Fibroblast of mammary gland (primary cell): ENCODE results near the gene GLI2.

Experiments
- DNase-seq: peaks from one replicate; pipeline ENCODE4 v3.0.0-alpha.2; 2010; ENCODE audit warnings: low read depth
- H3K4me3 ChIP-seq: 2 replicates; pipeline ENCODE4 v1.5.1; 2011; ENCODE audit warnings: low read depth, mild to moderate bottlenecking, low read length, moderate library complexity; ENCODE audit not compliant: control insufficient read depth
- TF ChIP-seq, protein P1 (sequence below): conservative IDR thresholded peaks from 2 replicates; pipeline ENCODE4 v1.5.1; 2011; ENCODE audit warnings: low read depth, low read length, inconsistent platforms; ENCODE audit not compliant: control insufficient read depth, insufficient read depth

Gene GLI2

DNA sequence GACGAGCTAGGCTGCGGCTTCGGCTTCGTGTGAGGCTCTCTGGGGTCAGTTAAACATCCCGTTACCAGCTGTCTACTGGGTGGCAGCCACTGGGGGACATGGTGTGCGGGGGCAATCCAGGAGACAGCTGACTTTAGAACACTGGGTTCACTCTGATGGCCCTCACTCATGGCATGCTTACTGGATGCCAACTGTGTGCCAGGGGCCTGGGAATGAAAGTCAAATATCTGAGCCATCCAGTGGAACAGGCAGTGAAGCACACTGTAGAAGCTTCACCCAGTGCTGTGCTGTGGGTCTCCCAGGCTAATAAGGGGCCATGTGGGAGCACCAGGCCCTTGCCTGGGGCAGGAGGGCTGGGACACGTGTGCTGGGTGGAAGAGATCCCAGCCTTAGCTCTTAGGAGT lies 48.3 kb downstream of the GLI2 start:
- H3K4me3 ChIP-seq: no peak overlapping the region
- TF ChIP-seq, protein P1, sequence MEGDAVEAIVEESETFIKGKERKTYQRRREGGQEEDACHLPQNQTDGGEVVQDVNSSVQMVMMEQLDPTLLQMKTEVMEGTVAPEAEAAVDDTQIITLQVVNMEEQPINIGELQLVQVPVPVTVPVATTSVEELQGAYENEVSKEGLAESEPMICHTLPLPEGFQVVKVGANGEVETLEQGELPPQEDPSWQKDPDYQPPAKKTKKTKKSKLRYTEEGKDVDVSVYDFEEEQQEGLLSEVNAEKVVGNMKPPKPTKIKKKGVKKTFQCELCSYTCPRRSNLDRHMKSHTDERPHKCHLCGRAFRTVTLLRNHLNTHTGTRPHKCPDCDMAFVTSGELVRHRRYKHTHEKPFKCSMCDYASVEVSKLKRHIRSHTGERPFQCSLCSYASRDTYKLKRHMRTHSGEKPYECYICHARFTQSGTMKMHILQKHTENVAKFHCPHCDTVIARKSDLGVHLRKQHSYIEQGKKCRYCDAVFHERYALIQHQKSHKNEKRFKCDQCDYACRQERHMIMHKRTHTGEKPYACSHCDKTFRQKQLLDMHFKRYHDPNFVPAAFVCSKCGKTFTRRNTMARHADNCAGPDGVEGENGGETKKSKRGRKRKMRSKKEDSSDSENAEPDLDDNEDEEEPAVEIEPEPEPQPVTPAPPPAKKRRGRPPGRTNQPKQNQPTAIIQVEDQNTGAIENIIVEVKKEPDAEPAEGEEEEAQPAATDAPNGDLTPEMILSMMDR: no peak
- no peak for DNase-seq
